Keratinocyte (primary cell): ENCODE results near the gene EPHB3. TPM values are rescaled to one million over a fixed set of nuclear protein-coding genes. Genes with fewer than 3 reads are reported as not detected.
"Not testable (repeated sequence)": the region's sequence is repeated elsewhere in the genome, so short reads cannot be mapped to it uniquely, and the experiment has no call there.

Source experiments
- DNase-seq: peaks from one replicate; pipeline ENCODE4 v3.0.0-alpha.2; 2011; ENCODE audit warnings: low read depth, missing footprints, low spot score
- FAIRE-seq: peaks from 2 replicates; lab custom pipeline; 2011; peaks lifted over from hg19 to GRCh38; lab: Jason Lieb, UNC
- H2AFZ ChIP-seq: 2 replicates; pipeline ENCODE4 v1.6.0; 2012; ENCODE audit warnings: low read length, control low read depth, inconsistent platforms; ENCODE audit not compliant: control insufficient read depth
- H3K27ac ChIP-seq: 2 replicates; pipeline ENCODE4 v1.5.1; 2011; ENCODE audit warnings: low read length; ENCODE audit not compliant: control insufficient read depth, insufficient read depth
- H3K27me3 ChIP-seq: 3 replicates; pipeline ENCODE4 v1.6.0; 2011; ENCODE audit warnings: low read length; ENCODE audit not compliant: control insufficient read depth, insufficient read depth; ENCODE audit errors: extremely low read depth
- H3K36me3 ChIP-seq, 2 experiments: 2 replicates in 1 of 2; 3 replicates in 1 of 2; pipeline ENCODE4 v1.5.1; 2011; ENCODE audit warnings: low read length in 2 of 2, mild to moderate bottlenecking in 1 of 2; ENCODE audit not compliant: control insufficient read depth in 2 of 2, insufficient read depth in 2 of 2; ENCODE audit errors: extremely low read depth in 1 of 2
- H3K4me1 ChIP-seq: 3 replicates; pipeline ENCODE4 v1.5.1; 2011; ENCODE audit warnings: low read length; ENCODE audit not compliant: control insufficient read depth, insufficient read depth; ENCODE audit errors: extremely low read depth
- H3K4me2 ChIP-seq: 3 replicates; pipeline ENCODE4 v1.6.0; 2011; ENCODE audit warnings: low read depth, low read length; ENCODE audit not compliant: control insufficient read depth, insufficient read depth; ENCODE audit errors: extremely low read depth
- H3K4me3 ChIP-seq, 3 experiments: fragments of 200-600 bp in 1 of 3; sonication (generic) in 1 of 3; 2 replicates in 2 of 3; 3 replicates in 1 of 3; pipeline ENCODE4 v1.5.1; 2011 to 2016; ENCODE audit warnings: low read length in 3 of 3, mild to moderate bottlenecking in 3 of 3, control low read depth in 2 of 3, inconsistent platforms in 1 of 3, low read depth in 1 of 3, mixed read lengths in 1 of 3, mixed run types in 1 of 3, moderate library complexity in 1 of 3; ENCODE audit not compliant: control insufficient read depth in 2 of 3, insufficient read depth in 2 of 3; ENCODE audit errors: extremely low read depth in 1 of 3
- H3K79me2 ChIP-seq: 2 replicates; pipeline ENCODE4 v1.6.0; 2012; ENCODE audit warnings: low read length; ENCODE audit not compliant: control insufficient read depth, insufficient read depth
- H3K9ac ChIP-seq: 3 replicates; pipeline ENCODE4 v1.6.0; 2011; ENCODE audit warnings: low read length; ENCODE audit not compliant: control insufficient read depth, insufficient read depth; ENCODE audit errors: extremely low read depth
- H3K9me1 ChIP-seq: 3 replicates; pipeline ENCODE4 v1.6.0; 2011; ENCODE audit warnings: low read length; ENCODE audit not compliant: control insufficient read depth, insufficient read depth; ENCODE audit errors: extremely low read depth
- H3K9me3 ChIP-seq: 2 replicates; pipeline ENCODE4 v1.5.1; 2012; ENCODE audit warnings: low read depth, low read length; ENCODE audit not compliant: control insufficient read depth
- H4K20me1 ChIP-seq: 3 replicates; pipeline ENCODE4 v1.6.0; 2011; ENCODE audit warnings: low read length; ENCODE audit not compliant: control insufficient read depth, insufficient read depth; ENCODE audit errors: extremely low read depth
- CTCF ChIP-seq, 3 experiments: IDR thresholded peaks in 1 of 3; conservative IDR thresholded peaks in 1 of 3; optimal IDR thresholded peaks in 1 of 3; 2 replicates in 2 of 3; 3 replicates in 1 of 3; pipeline versions ENCODE3 to v1.5.1; 2011; ENCODE audit warnings: low read length in 3 of 3, mild to moderate bottlenecking in 3 of 3, moderate library complexity in 2 of 3, control low read depth in 1 of 3, inconsistent platforms in 1 of 3; ENCODE audit not compliant: insufficient read depth in 2 of 3; ENCODE audit errors: extremely low read depth in 1 of 3
- EZH2 ChIP-seq: IDR thresholded peaks from one replicate; pipeline ENCODE4 v1.6.1; 2012; ENCODE audit warnings: inconsistent platforms, mild to moderate bottlenecking, low read length, moderate library complexity
- dilution Hi-C: fragments of 300-500 bp; cut with MboI; formaldehyde crosslinking; loops from one replicate; pipeline ENCODE4 v1.7.0; 2020; ENCODE audit warnings: low sequenced_read_pairs; ENCODE audit not compliant: extremely low pct_ligation_motif_present
- polyA plus RNA-seq, 5 experiments: library from polyadenylated mRNA; depleted of rRNA in 3 of 5; stranded (reverse) in 3 of 5; stranded (forward) in 1 of 5; unstranded in 1 of 5; fragments of >200 nt; gene quantifications; 1 replicate in 1 of 5; 2 replicates in 3 of 5; 3 replicates in 1 of 5; pipeline versions ENCODE4 v1.2.1 to v1.2.3, GENCODE V29; 2011 to 2012; ENCODE audit warnings: missing spikeins in 2 of 5, low read depth in 1 of 5, low replicate concordance in 1 of 5

The EPHB3 gene
- polyA plus RNA-seq, 1 donor (not counting 4 experiments of a cell fraction or from before 2014, with no cell fraction given), result 2.2 TPM

- H3K27me3 ChIP-seq, result no peaks in the 10 kb centered on the region
- H3K9me1 ChIP-seq, result no peaks in the 10 kb centered on the region
- H3K27ac ChIP-seq, result no peak overlapping the region
- DNase-seq (no peak), FAIRE-seq (no peak)
- no peak overlapping the region for H3K9ac ChIP-seq
- no peaks in the 10 kb centered on the region for H3K79me2 ChIP-seq
- H2AFZ ChIP-seq, result no peak overlapping the region
- dilution Hi-C loops, result no loop called here
- H3K4me2 ChIP-seq, result no peak overlapping the region
- H3K4me3 ChIP-seq, result no peak overlapping the region
- no peaks in the 10 kb centered on the region for H3K36me3 ChIP-seq
- no peak for TF ChIP-seq EZH2
- no peak for TF ChIP-seq CTCF (optimal IDR thresholded peaks at IDR 0.05 in 1 of 3, IDR thresholded peaks at IDR 0.05 in 1 of 3, conservative IDR thresholded peaks at IDR 0.05 in 1 of 3; ENCODE audit: extremely low read depth in 1 of 3, insufficient read depth in 2 of 3, low read length in 3 of 3)
- no peaks in the 10 kb centered on the region for H4K20me1 ChIP-seq
- H3K9me3 ChIP-seq, result no peaks in the 10 kb centered on the region
- no peaks in the 10 kb centered on the region for H3K4me1 ChIP-seq
Measured at GRCh38 chr3:184615396-184615795, 53.8 kb downstream of the EPHB3 start.

GRCh38 chr3:184616436-184616835 lies 54.9 kb downstream of the EPHB3 start:
- no peak overlapping the region for H3K4me2 ChIP-seq
- H3K36me3 ChIP-seq, result no peaks in the 10 kb centered on the region
- H3K9ac ChIP-seq, result no peak overlapping the region
- no peaks in the 10 kb centered on the region for H3K79me2 ChIP-seq
- no peak for TF ChIP-seq EZH2
- TF ChIP-seq CTCF (optimal IDR thresholded peaks at IDR 0.05 in 1 of 3, IDR thresholded peaks at IDR 0.05 in 1 of 3, conservative IDR thresholded peaks at IDR 0.05 in 1 of 3; ENCODE audit: extremely low read depth in 1 of 3, insufficient read depth in 2 of 3, low read length in 3 of 3), result no peak
- H4K20me1 ChIP-seq, result no peaks in the 10 kb centered on the region
- no peak overlapping the region for H3K27ac ChIP-seq
- no peaks in the 10 kb centered on the region for H3K9me1 ChIP-seq
- dilution Hi-C loops, result no loop called here
- H2AFZ ChIP-seq, result no peak overlapping the region
- H3K4me1 ChIP-seq, result no peaks in the 10 kb centered on the region
- DNase-seq (no peak), FAIRE-seq (no peak)
- H3K4me3 ChIP-seq, result no peak overlapping the region
- no peaks in the 10 kb centered on the region for H3K9me3 ChIP-seq
- no peaks in the 10 kb centered on the region for H3K27me3 ChIP-seq

GRCh38 chr3:184617306-184617705 lies 55.7 kb downstream of the EPHB3 start:
- H3K4me3 ChIP-seq, H3K9me1 ChIP-seq, H2AFZ ChIP-seq, dilution Hi-C loops, H3K9ac ChIP-seq, H3K27ac ChIP-seq, H3K36me3 ChIP-seq, FAIRE-seq, H3K4me2 ChIP-seq, DNase-seq, H3K4me1 ChIP-seq, H3K9me3 ChIP-seq, H3K27me3 ChIP-seq, H3K79me2 ChIP-seq, H4K20me1 ChIP-seq: not testable (repeated sequence)
